AG20443 (cell line): Measurements from ENCODE around the gene YPEL3.
"Not testable (repeated sequence)": the region's sequence is repeated elsewhere in the genome, so short reads cannot be mapped to it uniquely, and the experiment has no call there.

Experiments
- DNase-seq: peaks from one replicate; pipeline ENCODE4 v3.0.0; 2012; ENCODE audit warnings: low spot score, mixed read lengths

YPEL3 gene

DNA sequence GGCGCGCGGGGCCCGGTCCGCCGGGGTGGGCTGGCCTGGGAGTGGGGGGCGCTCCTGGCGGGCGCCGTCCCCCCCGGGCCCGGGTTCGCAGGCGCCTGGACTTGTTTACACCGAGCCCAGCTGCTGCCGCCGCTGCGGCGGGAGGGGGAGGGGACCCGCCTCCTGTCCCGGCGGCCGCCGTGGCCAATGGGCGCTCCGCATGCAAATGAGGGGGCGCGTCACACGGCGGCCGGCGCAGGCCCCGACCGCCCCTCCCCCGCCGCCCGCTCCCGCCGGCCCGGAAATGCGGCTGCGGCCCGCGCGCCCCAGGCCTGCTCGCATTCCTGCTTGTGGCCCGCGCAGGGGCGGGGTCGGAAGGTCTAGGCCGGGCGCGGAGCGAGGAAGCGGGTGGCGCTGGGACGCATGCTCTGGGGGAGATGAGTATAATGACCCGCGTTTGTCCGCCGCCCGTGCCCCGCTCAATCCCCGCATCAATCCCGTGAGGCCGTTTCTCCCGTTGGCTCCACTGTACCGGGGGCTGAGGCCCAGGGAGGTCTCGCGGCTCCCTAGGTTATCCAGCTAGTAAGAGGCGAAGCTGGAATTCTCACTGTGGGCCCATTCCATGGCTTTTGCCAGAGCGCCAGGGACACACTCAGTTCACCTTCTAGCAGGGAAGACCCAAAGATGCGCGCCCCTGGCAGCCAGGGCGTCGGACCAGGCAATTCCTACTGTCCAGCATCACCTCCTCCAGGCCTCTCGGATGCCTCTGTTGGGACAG lies at the start of gene YPEL3:
TSS of gene YPEL3 (minus strand) at position 109 of the 757 bp plus-strand sequence. CDS start 731 bp downstream, outside the sequence.
- DNase-seq: peak; percentile 99

DNA sequence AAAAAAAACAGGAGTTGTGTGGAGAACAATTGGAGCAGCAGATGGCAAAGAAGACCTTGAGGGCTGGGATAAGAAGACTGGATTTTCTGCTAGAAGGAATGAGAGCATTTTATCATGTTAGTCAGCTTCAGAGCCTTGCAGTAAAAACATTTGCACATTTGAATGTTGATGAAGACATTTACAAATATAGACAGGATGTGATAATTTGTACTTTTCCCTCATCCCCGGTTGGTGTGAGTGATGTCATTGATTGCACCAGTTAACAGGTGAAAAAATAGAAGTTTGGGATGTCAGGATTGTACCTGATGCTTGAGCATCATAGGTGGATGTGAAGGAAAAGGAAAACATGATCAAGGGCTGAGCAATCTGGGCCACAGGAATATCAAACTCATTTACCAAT lies 49.6 kb upstream of the YPEL3 start:
- DNase-seq: no peak

- DNase-seq: no peak
Observed at GRCh38 chr16:30144917-30145316, 48.9 kb upstream of the YPEL3 start.

DNA sequence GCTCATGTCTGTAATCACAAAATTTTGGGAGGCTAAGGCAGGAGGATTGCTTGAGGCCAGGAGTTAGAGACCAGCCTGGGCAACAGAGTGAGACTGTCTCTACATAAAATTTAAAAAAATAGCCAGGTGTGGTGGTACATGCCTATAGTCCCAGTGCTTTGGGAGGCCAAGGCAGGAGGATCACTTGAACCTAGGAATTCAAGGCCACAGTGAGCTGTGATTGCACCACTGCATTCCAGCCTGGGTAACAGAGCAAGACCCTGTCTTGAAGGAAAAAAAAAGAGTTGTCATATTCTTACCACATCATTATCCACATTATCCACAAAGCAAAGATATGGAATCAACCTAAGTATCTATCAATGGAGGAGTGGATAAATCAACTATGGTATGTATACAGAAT lies 48.0 kb upstream of the YPEL3 start:
- DNase-seq: no peak

GRCh38 chr16:30143347-30143702 lies 47.3 kb upstream of the YPEL3 start:
- no peak for DNase-seq

DNA sequence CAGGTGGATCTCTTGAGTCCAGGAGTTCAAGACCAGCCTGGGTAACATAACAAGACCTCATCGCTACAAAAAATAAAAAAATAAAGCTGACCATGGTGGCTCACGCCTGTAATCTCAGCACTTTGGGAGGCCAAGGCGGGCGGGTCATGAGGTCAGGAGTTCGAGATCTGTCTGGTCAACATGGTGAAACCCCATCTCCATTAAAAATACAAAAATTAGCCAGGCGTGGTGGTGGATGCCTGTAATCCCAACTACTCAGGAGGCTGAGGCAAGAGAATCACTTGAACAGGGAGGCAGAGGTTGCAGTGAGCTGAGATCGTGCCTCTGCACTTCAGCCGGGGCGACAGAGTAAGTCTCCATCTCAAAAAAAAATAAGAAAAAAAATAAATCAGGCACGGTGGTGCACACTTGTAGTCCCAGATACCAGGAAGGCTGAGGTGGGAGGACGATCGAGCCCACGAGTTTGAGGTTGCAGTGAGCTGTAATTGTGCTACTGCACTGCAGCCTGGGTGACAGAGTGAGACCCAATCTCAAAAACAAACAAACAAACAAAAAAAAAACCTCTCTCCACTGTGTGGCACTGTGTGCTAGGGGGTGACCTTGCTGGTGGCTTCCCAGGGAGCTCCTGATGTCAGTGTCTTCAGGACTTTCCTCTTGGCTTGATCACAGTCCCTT lies 46.8 kb upstream of the YPEL3 start:
- DNase-seq: no peak

- no peak for DNase-seq
Observed at GRCh38 chr16:30141750-30142149, 45.7 kb upstream of the YPEL3 start.

GRCh38 chr16:30139583-30140481 lies 43.8 kb upstream of the YPEL3 start:
- DNase-seq: no peak

- no peak for DNase-seq
Observed at GRCh38 chr16:30137897-30138296, 41.9 kb upstream of the YPEL3 start.

- DNase-seq: no peak
Observed at GRCh38 chr16:30136971-30137605, 41.1 kb upstream of the YPEL3 start.

DNA sequence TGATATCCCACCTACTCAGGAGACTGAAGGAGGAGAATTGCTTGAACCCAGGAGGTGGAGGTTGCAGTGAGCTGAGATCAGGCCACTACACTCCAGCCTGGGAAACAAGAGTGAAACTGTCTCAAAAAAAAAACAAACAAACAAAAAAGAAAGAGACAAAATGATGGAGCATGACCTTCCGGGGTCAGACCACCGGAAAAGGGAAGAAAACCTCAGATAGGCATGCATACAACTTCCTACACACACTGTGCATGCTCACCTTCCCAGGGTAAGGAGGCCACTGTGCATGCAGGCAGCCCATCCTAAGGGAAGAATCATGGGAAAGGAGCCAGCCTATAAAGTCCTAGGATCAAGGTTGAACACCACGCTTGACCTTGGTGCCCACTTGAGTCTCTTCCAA lies 36.6 kb upstream of the YPEL3 start:
- no peak for DNase-seq

DNA sequence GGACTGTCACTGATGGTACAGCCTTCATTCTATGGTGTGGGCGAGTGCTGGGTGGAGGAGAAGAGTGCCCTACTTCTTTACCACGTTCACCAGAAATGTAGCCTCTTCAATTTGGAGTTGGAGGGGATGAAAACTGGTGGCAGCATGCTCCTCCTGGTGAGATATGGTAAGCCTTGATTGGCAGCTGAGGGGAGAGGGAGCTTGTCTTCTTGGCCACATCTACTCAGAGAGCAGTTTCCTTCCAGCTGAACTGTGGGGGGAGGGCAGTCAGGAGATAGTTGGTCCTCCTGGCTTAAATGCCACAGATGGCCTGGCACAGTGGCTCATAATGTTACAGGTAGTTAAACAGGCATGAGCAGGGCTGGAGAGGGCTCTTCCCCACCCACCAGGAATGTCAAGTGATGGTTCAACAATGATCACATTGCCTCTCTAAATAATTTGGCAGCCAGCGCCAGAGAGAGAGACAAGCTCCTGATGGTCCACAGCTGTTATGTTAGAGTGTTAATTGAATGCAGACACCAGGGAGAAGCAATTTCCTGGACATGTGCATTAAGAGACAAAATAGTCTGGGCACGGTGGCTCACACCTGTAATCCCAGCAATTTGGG lies 36.0 kb upstream of the YPEL3 start:
- DNase-seq: no peak

- no peak for DNase-seq
Observed at GRCh38 chr16:30127993-30128392, 32.0 kb upstream of the YPEL3 start.

DNA sequence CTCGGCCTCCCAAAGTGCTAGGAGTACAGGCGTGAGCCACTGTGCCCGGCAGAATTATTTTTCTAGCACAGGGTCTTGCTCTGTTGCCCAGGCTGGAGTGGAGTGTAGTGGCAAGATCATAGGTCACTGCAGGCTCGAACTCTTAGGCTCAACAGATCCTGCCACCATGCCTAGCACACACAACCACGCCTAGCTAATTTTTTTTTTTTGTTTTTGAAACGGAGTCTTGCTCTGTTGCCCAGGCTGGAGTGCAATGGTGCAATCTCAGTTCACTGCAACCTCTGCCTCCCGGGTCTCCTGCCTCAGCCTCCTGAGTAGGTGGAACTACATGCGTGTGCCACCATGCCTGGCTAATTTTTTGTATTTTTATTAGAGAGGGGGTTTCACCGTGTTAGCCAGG lies 29.7 kb upstream of the YPEL3 start:
- not testable (repeated sequence) for DNase-seq

GRCh38 chr16:30124985-30125379 lies 29.0 kb upstream of the YPEL3 start:
- DNase-seq: no peak

GRCh38 chr16:30122604-30123160 lies 26.7 kb upstream of the YPEL3 start:
- DNase-seq: no peak

DNA sequence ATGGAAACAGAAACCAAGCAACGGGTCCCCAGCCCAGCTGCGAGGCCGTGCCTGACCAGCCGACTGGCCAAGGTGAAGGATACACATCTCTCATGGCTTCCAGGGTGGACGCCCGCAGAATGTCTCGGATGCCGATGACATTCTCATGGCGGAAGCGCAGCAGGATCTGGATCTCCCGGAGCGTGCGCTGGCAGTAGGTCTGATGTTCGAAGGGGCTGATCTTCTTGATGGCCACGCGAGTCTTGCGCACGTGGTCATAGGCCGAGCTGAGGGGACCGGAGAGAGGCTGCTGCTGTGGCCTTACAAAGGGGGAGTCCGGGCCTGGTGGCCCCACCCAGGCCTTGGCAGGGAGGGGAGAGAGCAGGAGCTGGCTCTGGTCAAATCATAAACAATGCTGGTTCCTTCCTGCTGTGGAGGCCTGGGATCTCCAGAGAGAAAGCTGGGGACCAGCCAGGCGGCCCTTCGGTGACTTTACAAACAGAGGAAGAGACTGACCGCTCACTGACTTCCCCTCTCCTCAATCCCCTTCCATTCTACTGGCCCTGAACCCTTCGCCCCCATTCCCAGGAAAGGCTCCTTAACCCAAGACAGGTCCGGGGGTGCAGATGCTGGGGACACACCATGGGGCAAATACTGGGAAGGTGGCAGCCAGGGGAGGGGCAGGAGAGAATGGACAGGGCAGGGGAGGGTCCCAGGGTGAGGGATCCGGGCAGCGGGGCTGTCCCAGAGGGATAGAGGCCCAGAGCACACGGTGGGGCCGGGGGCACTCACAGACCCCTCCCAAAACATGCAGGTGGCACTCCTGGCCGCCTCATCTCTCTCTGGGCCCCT lies 25.9 kb upstream of the YPEL3 start:
- peak; percentile 45 for DNase-seq

DNA sequence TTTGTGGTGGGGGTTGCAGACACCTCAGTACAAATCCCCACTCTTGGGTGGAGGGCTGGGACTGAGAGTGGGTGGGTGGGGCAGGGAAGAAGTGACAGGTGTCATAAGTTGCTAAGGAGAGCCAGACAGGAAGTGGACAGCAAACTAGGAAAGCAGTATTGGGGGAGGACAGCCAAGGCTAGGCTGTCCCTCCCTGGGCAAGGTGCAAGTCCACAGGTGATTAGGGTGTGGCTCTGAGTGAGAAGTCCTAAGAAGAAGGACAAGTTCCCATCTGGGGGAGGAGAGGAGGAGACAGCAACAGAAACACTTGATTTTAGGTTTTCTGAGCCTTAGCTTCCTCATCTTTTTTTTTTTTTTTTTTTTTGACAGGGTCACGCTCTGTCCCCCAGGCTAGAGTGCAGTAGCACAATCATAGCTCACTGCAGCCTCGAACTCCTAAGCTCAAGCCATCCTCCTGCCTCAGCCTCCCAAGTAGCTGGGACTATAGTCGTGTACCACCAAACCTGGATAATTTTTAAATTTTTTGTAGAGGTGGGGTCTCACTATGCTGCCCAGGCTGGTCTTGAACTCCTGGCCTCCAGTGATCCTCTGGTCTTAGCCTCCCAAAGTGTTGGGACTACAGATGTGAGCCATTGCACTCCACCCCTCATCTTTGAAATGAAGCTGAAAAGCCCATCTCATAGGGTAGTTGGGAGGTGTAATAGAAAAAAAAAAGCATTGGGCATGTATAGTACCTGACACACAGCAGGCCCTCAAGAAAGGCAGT lies 24.5 kb upstream of the YPEL3 start:
- no peak for DNase-seq

DNA sequence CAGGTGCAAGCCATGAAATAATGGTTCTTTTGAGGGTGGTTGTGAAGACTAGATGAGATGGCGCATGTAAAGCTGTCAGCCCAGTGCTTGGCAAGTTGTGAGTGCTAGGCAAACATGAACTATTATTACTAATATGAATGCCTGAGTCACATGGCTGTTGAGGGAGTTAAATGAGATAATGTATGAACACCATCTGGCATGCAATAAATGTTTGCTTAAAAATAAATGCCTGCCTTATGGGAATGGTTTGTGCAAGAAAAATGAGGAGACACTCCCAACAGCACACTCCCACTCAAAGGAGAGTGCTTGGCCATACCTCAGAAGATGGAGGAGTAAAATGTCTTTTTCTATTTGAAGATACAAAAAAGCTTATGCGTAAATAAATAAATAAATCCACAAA lies 23.4 kb upstream of the YPEL3 start:
- no peak for DNase-seq

DNA sequence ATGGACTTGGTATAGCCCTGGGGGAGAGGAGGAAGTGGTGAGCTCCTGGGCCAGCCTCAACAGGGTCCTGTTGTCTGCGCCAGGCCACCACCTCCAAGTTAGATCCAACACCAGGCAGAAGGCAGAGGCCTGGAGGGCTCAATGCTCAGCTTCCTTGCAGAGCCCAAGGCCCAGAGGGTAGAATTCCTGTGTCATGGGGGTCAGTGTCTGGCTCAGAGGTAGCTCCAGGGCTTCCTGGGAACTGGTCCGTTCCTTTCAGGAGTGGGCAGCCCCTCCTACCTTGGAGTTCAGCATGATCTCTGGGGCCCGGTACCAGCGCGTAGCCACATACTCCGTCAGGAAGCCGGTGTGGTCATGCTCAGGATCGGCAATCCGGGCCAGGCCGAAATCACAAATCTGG lies 21.8 kb upstream of the YPEL3 start:
- DNase-seq: no peak
